ENCODE data around the gene TMEM108.
A peak's percentile ranks its signal among the peaks of the same experiment; 100 is the strongest.

DNA sequence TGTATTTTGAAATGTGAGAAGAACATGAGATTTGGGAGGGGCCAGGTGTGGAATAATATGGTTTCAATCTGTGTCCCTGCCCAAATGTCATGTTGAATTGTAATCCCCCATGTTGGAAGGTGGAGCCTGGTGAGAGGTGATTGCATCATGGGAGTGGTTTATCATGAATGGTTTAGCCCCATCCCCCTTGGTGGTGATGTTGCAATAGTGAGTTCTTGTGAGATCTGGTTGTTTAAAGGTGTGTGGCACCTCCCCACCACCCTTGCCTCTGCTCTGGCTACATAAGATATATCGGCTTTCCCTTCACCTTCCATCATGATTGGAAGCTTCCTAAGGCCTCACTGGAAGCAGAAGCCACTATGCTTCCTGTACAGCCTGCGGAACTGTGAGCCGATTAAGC, 23.9 kb upstream of the TMEM108 start:
- peak; percentile 38; the same call in 1 of the 2 replicates for TF ChIP-seq PRDM10 (tag by site-specific recombination; IDR thresholded peaks at IDR 0.05)
- TF ChIP-seq ZNF19 (tag by site-specific recombination; IDR thresholded peaks at IDR 0.05; ENCODE audit: low read depth), result no peak
- no peak for TF ChIP-seq SETDB1 (IDR thresholded peaks at IDR 0.05; ENCODE audit: insufficient read length, low read length)
- TF ChIP-seq ZNF37A (tag by site-specific recombination; IDR thresholded peaks at IDR 0.05), result no peak
- TF ChIP-seq, protein P1, sequence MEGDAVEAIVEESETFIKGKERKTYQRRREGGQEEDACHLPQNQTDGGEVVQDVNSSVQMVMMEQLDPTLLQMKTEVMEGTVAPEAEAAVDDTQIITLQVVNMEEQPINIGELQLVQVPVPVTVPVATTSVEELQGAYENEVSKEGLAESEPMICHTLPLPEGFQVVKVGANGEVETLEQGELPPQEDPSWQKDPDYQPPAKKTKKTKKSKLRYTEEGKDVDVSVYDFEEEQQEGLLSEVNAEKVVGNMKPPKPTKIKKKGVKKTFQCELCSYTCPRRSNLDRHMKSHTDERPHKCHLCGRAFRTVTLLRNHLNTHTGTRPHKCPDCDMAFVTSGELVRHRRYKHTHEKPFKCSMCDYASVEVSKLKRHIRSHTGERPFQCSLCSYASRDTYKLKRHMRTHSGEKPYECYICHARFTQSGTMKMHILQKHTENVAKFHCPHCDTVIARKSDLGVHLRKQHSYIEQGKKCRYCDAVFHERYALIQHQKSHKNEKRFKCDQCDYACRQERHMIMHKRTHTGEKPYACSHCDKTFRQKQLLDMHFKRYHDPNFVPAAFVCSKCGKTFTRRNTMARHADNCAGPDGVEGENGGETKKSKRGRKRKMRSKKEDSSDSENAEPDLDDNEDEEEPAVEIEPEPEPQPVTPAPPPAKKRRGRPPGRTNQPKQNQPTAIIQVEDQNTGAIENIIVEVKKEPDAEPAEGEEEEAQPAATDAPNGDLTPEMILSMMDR (tag by site-specific recombination; IDR thresholded peaks at IDR 0.05), result no peak
- no peak for TF ChIP-seq ZNF274 (IDR thresholded peaks at IDR 0.05; ENCODE audit: low read length)
- no peak for TF ChIP-seq ZNF274 (tag by site-specific recombination; IDR thresholded peaks at IDR 0.05; ENCODE audit: borderline replicate concordance)
- TF ChIP-seq ZBTB21 (tag by site-specific recombination; IDR thresholded peaks at IDR 0.05), result no peak
- TF ChIP-seq ZNF747 (tag by site-specific recombination; IDR thresholded peaks at IDR 0.05), result no peak
- no peak for TF ChIP-seq KLF9 (tag by site-specific recombination; IDR thresholded peaks at IDR 0.05; ENCODE audit: low read depth)
- no peak for TF ChIP-seq ZBTB7A (tag by site-specific recombination; IDR thresholded peaks at IDR 0.05; ENCODE audit: low read depth)
- no peak for TF ChIP-seq ZFP3 (tag by site-specific recombination; IDR thresholded peaks at IDR 0.05; ENCODE audit: low read depth)

All from HEK293 (cell line).